Fibroblast of skin of abdomen (primary cell): ENCODE measurements around the gene PGBD2.
"Not testable (repeated sequence)": the region's sequence is repeated elsewhere in the genome, so short reads cannot be mapped to it uniquely, and the experiment has no call there.

Experiments
- DNase-seq: peaks from one replicate; pipeline ENCODE4 v3.0.0-alpha.2; 2013

PGBD2 gene

GRCh38 chr1:248926401-248927182, 20.6 kb downstream of the PGBD2 start:
- peak; percentile 79 for DNase-seq

GRCh38 chr1:248927283-248927682, 21.2 kb downstream of the PGBD2 start:
- peak; percentile 31 for DNase-seq

GRCh38 chr1:248928122-248928521, 22.1 kb downstream of the PGBD2 start:
- DNase-seq = not testable (repeated sequence)

- DNase-seq = not testable (repeated sequence)
Measured at GRCh38 chr1:248930037-248930436, 24.0 kb downstream of the PGBD2 start.

- DNase-seq = not testable (repeated sequence)
Measured at GRCh38 chr1:248938173-248938809, 32.3 kb downstream of the PGBD2 start.

- not testable (repeated sequence) for DNase-seq
Measured at GRCh38 chr1:248944134-248944999, 38.3 kb downstream of the PGBD2 start.

GRCh38 chr1:248945000-248945423, 39.0 kb downstream of the PGBD2 start:
- DNase-seq = not testable (repeated sequence)

GRCh38 chr1:248945453-248945852, 39.4 kb downstream of the PGBD2 start:
- not testable (repeated sequence) for DNase-seq

GRCh38 chr1:248945856-248946416, 39.9 kb downstream of the PGBD2 start:
- DNase-seq = not testable (repeated sequence)
